Measurements from ENCODE around the gene GLUL. TPM values are rescaled to one million over a fixed set of nuclear protein-coding genes. Genes with fewer than 3 reads are reported as not detected.

The GLUL gene
- polyA plus RNA-seq, 2 of the 4 experiments (the other 2 are of a cell fraction), result 26.9 to 33.0 TPM

GRCh38 chr1:182426442-182427430, 35.1 kb upstream of the GLUL start:
- H3K4me2 ChIP-seq, result no peak overlapping the region
- no peaks in the 10 kb centered on the region for H3K9me3 ChIP-seq
- FAIRE-seq (no peak), DNase-seq (ENCODE audit: low read depth in 1 of 2, low spot score in 1 of 2) (no peak), ATAC-seq (no peak)
- H3K27ac ChIP-seq, result no peak overlapping the region
- H3K4me3 ChIP-seq, result no peak overlapping the region
- TF ChIP-seq RCOR1 (IDR thresholded peaks at IDR 0.05; ENCODE audit: low read depth, low read length) (no peak), GATA3 (IDR thresholded peaks at IDR 0.05; ENCODE audit: borderline replicate concordance) (no peak), POLR2A (IDR thresholded peaks at IDR 0.05; ENCODE audit: low read length) (no peak), HEYL (CRISPR knock-in tag; IDR thresholded peaks at IDR 0.05) (no peak), BCL3 (IDR thresholded peaks at IDR 0.05) (no peak), CHD2 (IDR thresholded peaks at IDR 0.05; ENCODE audit: low read length, partially characterized antibody) (no peak), CEBPB (IDR thresholded peaks at IDR 0.05) (no peak), RNF2 (IDR thresholded peaks at IDR 0.05; ENCODE audit: borderline replicate concordance, low read depth) (no peak), ESRRA (IDR thresholded peaks at IDR 0.05; ENCODE audit: borderline replicate concordance, low read length) (no peak), CBX2 (IDR thresholded peaks at IDR 0.05; ENCODE audit: borderline replicate concordance, low read depth) (no peak), CHD4 (IDR thresholded peaks at IDR 0.05; ENCODE audit: borderline replicate concordance) (no peak), ZSCAN20 (CRISPR knock-in tag; IDR thresholded peaks at IDR 0.05) (no peak), ZC3H11A (IDR thresholded peaks at IDR 0.05) (no peak)
- TF ChIP-seq, protein P1, sequence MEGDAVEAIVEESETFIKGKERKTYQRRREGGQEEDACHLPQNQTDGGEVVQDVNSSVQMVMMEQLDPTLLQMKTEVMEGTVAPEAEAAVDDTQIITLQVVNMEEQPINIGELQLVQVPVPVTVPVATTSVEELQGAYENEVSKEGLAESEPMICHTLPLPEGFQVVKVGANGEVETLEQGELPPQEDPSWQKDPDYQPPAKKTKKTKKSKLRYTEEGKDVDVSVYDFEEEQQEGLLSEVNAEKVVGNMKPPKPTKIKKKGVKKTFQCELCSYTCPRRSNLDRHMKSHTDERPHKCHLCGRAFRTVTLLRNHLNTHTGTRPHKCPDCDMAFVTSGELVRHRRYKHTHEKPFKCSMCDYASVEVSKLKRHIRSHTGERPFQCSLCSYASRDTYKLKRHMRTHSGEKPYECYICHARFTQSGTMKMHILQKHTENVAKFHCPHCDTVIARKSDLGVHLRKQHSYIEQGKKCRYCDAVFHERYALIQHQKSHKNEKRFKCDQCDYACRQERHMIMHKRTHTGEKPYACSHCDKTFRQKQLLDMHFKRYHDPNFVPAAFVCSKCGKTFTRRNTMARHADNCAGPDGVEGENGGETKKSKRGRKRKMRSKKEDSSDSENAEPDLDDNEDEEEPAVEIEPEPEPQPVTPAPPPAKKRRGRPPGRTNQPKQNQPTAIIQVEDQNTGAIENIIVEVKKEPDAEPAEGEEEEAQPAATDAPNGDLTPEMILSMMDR (IDR thresholded peaks at IDR 0.05), result no peak
- 17% methylated on average over 7 of the region's 7 CpGs for WGBS (ENCODE audit: missing lambda C conversion rate)
- ChIA-PET POLR2A (no interaction called here), CTCF (interaction anchor here (0.7 kb wide), 1 partner anchor 431 kb away, joined by 3 read pairs; no protein-coding TSS in a partner anchor)
- no peaks in the 10 kb centered on the region for H3K4me1 ChIP-seq

DNA sequence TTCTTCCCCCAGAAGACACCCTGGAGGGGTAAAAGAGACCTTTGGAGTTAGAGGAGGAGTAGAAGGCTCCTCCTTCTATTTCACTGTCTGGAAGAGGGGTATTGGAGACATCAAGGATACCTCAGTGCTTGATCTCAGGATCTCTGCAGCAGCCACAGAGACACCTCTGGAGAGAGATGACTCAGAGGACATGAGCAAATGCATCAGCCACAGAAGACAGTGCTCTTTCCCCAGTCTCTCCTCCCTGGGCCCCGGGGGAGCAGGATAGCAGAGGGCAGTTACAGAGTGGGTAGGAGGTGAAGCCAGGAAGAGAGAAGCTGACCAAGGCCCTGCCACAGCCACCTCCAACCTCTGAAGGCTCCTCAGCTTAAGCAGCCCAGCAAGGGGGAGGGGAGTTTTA, 24.2 kb upstream of the GLUL start:
- no peaks in the 10 kb centered on the region for H3K4me1 ChIP-seq
- H3K27ac ChIP-seq, result no peak overlapping the region
- ATAC-seq (no peak), DNase-seq (ENCODE audit: low read depth in 1 of 2, low spot score in 1 of 2) (no peak), FAIRE-seq (no peak)
- WGBS (ENCODE audit: missing lambda C conversion rate), result 0% methylated on average over 1 of the region's 1 CpG
- H3K4me2 ChIP-seq, result no peak overlapping the region
- no peak overlapping the region for H3K4me3 ChIP-seq
- CTCF ChIA-PET, result interaction anchor here (1.2 kb wide), 1 partner anchor 19 kb away, joined by 5 read pairs; no protein-coding TSS in a partner anchor
- no peak for TF ChIP-seq MAFK (IDR thresholded peaks at IDR 0.05; ENCODE audit: partially characterized antibody)
- no peak for TF ChIP-seq USF2 (IDR thresholded peaks at IDR 0.05)
- TF ChIP-seq FOSL2 (IDR thresholded peaks at IDR 0.05), result no peak
- TF ChIP-seq FOSL2 (CRISPR knock-in tag; IDR thresholded peaks at IDR 0.05), result no peak
- no peak for TF ChIP-seq KDM1A (IDR thresholded peaks at IDR 0.05; ENCODE audit: low read depth)
- TF ChIP-seq NPAS2 (CRISPR knock-in tag; IDR thresholded peaks at IDR 0.05; ENCODE audit: borderline replicate concordance), result no peak
- TF ChIP-seq, protein P2, sequence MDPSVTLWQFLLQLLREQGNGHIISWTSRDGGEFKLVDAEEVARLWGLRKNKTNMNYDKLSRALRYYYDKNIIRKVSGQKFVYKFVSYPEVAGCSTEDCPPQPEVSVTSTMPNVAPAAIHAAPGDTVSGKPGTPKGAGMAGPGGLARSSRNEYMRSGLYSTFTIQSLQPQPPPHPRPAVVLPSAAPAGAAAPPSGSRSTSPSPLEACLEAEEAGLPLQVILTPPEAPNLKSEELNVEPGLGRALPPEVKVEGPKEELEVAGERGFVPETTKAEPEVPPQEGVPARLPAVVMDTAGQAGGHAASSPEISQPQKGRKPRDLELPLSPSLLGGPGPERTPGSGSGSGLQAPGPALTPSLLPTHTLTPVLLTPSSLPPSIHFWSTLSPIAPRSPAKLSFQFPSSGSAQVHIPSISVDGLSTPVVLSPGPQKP (IDR thresholded peaks at IDR 0.05; ENCODE audit: low read depth, low read length), result no peak
- no peak for TF ChIP-seq ZC3H11A (IDR thresholded peaks at IDR 0.05)
- TF ChIP-seq RFX5 (IDR thresholded peaks at IDR 0.05), result no peak
- no peak for TF ChIP-seq ZFP36 (IDR thresholded peaks at IDR 0.05; ENCODE audit: borderline replicate concordance, partially characterized antibody)
- TF ChIP-seq NFE2L2 (conservative IDR thresholded peaks at IDR 0.05; ENCODE audit: low read length), result no peak
- no peak for TF ChIP-seq EHMT2 (IDR thresholded peaks at IDR 0.05; ENCODE audit: low read depth)
- TF ChIP-seq JUN (IDR thresholded peaks at IDR 0.05), result no peak
- TF ChIP-seq EP300 (IDR thresholded peaks at IDR 0.05), result no peak
- TF ChIP-seq, protein P3, sequence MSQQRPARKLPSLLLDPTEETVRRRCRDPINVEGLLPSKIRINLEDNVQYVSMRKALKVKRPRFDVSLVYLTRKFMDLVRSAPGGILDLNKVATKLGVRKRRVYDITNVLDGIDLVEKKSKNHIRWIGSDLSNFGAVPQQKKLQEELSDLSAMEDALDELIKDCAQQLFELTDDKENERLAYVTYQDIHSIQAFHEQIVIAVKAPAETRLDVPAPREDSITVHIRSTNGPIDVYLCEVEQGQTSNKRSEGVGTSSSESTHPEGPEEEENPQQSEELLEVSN (IDR thresholded peaks at IDR 0.05; ENCODE audit: borderline replicate concordance, low read depth), result no peak
- TF ChIP-seq BHLHE40 (IDR thresholded peaks at IDR 0.05; ENCODE audit: low read depth, low read length), result no peak
- TF ChIP-seq ZSCAN20 (CRISPR knock-in tag; IDR thresholded peaks at IDR 0.05), result no peak
- TF ChIP-seq RNF2 (IDR thresholded peaks at IDR 0.05; ENCODE audit: borderline replicate concordance, low read depth), result no peak
- no peak for TF ChIP-seq FOXS1 (CRISPR knock-in tag; IDR thresholded peaks at IDR 0.05)
- TF ChIP-seq, protein P1 (IDR thresholded peaks at IDR 0.05), result no peak
- POLR2A ChIA-PET, result no interaction called here
- no peaks in the 10 kb centered on the region for H3K9me3 ChIP-seq
